GM21786 (cell line): ENCODE results near the gene PRKCH.
"Not testable (repeated sequence)": the region's sequence is repeated elsewhere in the genome, so short reads cannot be mapped to it uniquely, and the experiment has no call there.

Experiments used
- ATAC-seq: cut with Tn5 transposase; IDR thresholded peaks from one replicate; pipeline ENCODE4 v1.9.1; 2021; ENCODE audit not compliant: unreplicated experiment

The PRKCH gene

GRCh38 chr14:61451891-61452400, 130.6 kb downstream of the PRKCH start:
- no peak for ATAC-seq

DNA sequence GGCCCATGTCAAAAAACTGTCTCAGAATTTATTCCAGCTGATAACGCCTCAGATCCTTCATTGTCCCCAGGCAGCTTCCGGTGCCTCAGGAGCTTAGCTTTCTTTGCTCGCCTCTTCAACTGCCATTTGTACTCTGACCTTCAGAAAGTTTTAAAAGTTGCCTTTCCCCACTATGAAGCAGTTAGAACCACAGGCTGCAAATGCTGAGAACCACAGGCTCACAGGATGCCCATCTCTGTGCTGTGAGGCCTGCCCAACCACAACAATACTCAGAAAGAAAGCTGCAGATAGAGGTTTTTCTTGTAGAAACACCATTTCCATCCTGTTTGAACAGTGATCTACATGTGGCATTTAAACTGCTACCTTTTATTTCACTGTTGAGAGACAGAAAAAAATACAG, 131.1 kb downstream of the PRKCH start:
- no peak for ATAC-seq

GRCh38 chr14:61453103-61453767, 131.9 kb downstream of the PRKCH start:
- no peak for ATAC-seq

- no peak for ATAC-seq
These were observed 133.2 kb downstream of the PRKCH start for GRCh38 chr14:61454545-61454944.

- ATAC-seq: no peak
These were observed 134.0 kb downstream of the PRKCH start for GRCh38 chr14:61455351-61455750.

- peak; percentile 75 for ATAC-seq
These were observed 135.3 kb downstream of the PRKCH start for GRCh38 chr14:61456720-61457119.

GRCh38 chr14:61458766-61459165, 137.4 kb downstream of the PRKCH start:
- no peak for ATAC-seq

GRCh38 chr14:61459229-61459628, 137.8 kb downstream of the PRKCH start:
- ATAC-seq: no peak

DNA sequence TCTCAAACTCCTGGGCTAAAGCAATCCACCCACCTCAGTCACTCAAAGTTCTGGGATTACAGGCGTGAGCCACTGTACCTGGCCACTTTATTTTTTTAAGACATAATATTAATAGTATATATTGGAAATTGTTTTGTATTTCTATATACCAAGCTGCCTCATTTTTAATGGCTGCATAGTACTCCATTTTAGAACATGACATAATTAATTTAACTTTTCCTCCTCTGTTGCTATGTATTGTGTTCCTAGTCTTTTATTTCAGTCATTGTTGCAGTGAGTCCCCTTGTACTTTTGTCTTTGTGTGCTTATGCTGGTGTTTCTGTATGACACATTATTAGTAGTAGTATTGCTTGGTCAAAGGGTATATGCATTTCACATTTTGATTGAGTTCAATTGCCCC, 138.7 kb downstream of the PRKCH start:
- ATAC-seq: no peak

DNA sequence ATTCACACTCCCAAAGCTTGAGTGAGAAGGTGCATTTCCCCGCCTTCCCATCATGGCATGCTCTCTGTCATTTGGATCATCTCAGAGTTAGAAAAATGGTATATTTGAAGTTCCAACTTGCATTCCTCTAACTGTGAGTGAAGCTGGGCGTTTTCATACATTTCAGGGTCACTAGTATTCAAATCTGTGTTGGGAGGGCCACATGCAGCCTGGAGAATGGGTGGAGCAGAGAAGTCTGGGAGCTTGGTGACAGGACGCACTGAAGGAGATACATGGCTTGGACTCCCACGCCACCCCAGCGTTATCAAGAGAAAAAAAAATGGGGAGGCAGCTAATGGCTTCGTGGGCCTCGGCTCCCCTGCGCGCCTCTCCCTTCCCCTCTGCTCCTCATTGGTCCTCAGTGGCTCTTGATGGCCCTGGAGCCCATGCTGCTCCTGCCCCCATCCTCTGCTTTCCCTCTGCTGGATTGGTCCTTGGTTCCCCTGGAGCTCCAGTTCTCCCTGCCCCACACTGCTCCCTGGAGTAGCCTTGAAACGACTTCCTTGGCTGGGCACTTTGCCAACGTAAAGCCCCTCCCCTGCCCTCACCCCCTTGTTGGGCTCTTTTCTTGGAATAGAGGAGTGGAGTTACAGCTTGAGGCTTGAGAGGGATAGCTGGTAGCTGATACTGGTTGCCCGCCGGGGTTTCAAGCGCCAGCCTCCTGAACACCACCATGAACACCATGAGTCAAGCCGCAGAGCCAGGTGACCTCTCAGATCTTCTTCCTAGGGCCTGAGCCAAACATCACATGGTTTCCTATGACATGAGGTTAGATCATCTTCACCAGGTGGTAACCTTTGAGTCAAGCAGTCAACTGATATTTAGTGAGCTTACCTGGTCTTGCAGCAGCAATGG, 139.6 kb downstream of the PRKCH start:
- peak; percentile 16 for ATAC-seq

DNA sequence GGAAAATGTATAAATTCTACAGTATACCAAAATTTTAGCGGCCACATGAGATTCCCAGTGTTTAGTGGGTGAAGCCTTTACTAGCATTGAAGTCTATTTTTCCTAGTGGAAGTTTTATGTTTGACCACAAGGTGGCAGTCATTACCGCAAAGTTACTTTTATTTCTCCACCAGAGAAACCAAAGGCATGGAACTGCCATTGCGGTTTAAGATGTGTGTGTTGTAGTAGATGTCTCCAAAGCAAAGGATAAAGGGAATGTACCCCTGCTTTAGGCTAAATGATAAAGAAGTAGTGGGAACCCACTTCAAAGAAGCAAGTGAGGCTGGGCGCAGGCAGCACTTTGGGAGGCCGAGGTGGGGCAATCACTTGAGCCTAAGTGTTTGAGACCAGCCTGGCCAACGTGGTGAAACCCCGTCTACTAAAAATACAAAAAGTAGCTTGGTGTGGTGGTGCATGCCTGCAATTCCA, 140.5 kb downstream of the PRKCH start:
- peak; percentile 60 for ATAC-seq

GRCh38 chr14:61462566-61463193, 141.3 kb downstream of the PRKCH start:
- ATAC-seq: no peak

DNA sequence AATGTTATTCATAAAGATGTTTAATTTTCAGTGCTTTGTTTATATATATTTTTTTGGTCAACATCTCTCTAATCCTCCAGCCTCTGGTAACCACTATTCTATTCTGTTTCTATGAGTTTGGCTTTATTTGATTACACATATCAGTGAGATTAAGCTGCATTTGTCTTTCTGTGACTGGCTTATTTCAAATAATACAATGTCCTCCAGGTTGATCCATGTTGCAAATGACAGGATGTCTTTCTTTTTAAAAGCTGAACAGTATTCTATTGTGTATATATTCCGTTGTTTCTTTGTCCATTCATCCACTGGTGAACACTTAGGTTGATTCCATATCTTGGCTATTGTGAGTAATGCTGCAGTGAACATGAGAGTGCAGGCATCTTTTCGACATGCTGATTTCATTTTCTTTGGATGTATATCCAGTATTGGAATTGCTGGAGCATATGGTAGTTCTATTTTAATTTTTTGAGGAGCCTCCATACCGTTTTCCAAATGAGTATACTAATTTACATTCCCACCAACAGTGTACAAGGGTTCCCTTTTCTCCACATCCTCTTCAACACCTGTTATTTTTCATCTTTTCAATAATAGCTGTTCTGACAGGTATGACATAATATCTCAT, 142.4 kb downstream of the PRKCH start:
- ATAC-seq: no peak

DNA sequence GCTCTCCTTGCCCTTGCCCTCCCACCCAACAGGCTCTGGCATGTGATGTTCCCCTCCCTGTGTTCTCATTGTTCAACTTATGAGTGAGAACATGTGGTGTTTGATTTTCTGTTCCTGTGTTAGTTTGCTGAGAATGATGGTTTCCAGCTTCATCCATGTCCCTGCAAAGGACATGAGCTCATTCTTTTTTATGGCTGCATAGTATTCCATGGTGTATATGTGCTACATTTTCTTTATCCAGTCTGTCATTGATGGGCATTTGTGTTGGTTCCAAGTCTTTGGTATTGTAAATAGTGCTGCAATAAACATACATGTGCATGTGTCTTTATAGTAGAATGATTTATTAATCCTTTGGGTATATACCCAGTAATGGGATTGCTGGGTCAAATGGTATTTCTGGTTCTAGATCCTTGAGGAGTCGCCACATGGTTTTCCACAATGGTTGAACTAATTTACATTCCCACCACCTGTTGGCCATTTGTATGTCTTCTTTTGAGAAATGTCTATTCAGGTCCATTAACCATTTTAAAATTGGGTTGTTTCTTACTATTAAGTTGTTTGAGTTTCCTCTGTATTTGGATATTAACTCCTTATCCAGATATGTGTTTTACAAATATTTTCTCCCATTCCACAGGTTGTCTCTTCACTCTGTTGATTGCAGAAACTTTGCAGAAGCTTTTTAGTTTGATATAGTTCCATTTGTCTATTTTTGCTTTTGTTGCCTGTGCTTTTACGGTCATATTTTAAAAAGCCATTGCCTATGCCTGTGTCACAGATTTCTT, 143.4 kb downstream of the PRKCH start:
- not testable (repeated sequence) for ATAC-seq

DNA sequence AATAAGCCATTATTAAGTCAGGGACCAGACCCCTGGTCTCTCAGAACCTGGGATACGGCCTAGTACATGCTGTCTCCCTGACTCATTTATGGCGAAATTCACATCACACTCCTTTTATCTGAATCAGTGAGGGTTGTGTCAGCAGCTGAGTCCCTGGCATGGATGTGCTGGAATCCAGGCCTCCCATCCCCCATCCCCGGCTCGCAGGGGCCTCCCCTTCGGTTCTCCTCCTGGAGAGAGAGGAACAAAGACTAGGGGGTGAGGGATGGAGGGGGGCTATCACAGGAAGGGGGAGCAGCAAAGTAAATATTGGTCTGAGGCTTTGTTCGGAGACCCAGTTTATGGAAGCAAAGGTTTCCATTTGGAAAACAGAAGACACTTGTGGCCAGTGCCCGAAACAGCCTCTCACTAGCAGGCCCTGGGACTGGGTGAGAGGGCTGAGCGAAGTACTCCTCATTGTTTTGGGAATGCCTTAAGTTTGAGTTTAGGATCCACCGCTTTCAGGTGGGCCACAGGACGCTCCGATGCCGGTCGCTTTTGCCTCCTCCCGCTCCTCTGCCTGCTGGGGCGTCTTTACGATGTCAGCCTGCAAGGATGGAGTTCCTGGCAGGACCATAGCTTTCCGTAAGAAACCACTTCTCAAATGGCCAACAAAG, 145.0 kb downstream of the PRKCH start:
- ATAC-seq: no peak

- ATAC-seq: no peak
These were observed 145.5 kb downstream of the PRKCH start for GRCh38 chr14:61466905-61467280.

GRCh38 chr14:61467296-61467695, 145.9 kb downstream of the PRKCH start:
- ATAC-seq: no peak

- ATAC-seq: no peak
These were observed 146.9 kb downstream of the PRKCH start for GRCh38 chr14:61468063-61468825.

DNA sequence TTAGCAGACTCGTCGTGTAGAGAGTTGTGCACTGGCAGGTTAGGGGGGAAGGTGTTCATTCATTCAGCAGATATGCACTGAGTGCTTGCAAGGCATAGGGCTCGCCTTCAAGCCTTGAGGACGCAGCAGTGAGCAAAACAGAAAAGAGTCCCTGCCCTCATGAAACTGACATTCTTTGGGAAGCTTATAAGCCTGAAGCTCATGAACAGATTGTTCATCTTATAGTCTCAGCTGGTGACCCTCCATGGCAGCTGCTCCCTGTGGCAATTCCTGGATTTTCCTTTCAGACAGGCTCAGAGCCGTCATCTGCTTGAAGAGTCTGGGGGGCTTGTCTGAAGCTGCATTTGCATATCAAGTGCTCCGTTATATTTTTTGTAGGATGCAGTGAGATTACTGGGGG, 148.4 kb downstream of the PRKCH start:
- no peak for ATAC-seq
